Neural crest cell (in vitro differentiated cells): ENCODE results near the gene ATG10. TPM values are rescaled to one million over a fixed set of nuclear protein-coding genes. Genes with fewer than 3 reads are reported as not detected.

Experiments
- DNase-seq: peaks from one replicate; pipeline ENCODE4 v3.0.0; 2021; ENCODE audit warnings: low read depth, mixed read lengths, low spot score
- H3K27ac Mint-ChIP-seq: one replicate; pipeline ENCODE4 v1.8.0; 2021; ENCODE audit warnings: mild to moderate bottlenecking, mixed read lengths; ENCODE audit not compliant: unreplicated experiment
- H3K27me3 Mint-ChIP-seq: 2 replicates; pipeline ENCODE4 v1.8.0; 2021; ENCODE audit warnings: low read depth, mild to moderate bottlenecking, mixed read lengths
- H3K36me3 Mint-ChIP-seq: 2 replicates; pipeline ENCODE4 v1.8.0; 2021; ENCODE audit warnings: low read depth, mild to moderate bottlenecking, mixed read lengths
- H3K4me1 Mint-ChIP-seq: 2 replicates; pipeline ENCODE4 v1.8.0; 2021; ENCODE audit warnings: mixed read lengths
- H3K4me3 Mint-ChIP-seq: one replicate; pipeline ENCODE4 v1.8.0; 2021; ENCODE audit warnings: mild to moderate bottlenecking, mixed read lengths
- H3K9me3 Mint-ChIP-seq: 2 replicates; pipeline ENCODE4 v1.8.0; 2021; ENCODE audit warnings: mixed read lengths
- CTCF ChIP-seq: fragments of 200-600 bp; sonication (generic); conservative IDR thresholded peaks from 2 replicates; pipeline ENCODE4 v1.5.0; 2021; ENCODE audit warnings: antibody characterized with exemption, mild to moderate bottlenecking
- total RNA-seq: library from RNA; stranded (reverse); gene quantifications from 2 replicates; pipeline ENCODE4 v1.2.1, GENCODE V29; 2021

Gene ATG10
- total RNA-seq, 1 donor from 2014 or later, result 5.9 TPM

GRCh38 chr5:82046276-82046647, 74.4 kb downstream of the ATG10 start:
- H3K9me3 Mint-ChIP-seq, result peaks cover 11% of the 10 kb centered on the region
- H3K36me3 Mint-ChIP-seq, result peaks cover 22% of the 10 kb centered on the region
- no peaks in the 10 kb centered on the region for H3K27me3 Mint-ChIP-seq
- no peak overlapping the region for H3K4me3 Mint-ChIP-seq
- TF ChIP-seq CTCF, result no peak
- DNase-seq, result no peak
- no peaks in the 10 kb centered on the region for H3K4me1 Mint-ChIP-seq
- H3K27ac Mint-ChIP-seq, result no peak overlapping the region

GRCh38 chr5:82050955-82051354, 79.1 kb downstream of the ATG10 start:
- H3K4me1 Mint-ChIP-seq, result no peaks in the 10 kb centered on the region
- H3K36me3 Mint-ChIP-seq, result peaks cover 6% of the 10 kb centered on the region
- no peak overlapping the region for H3K4me3 Mint-ChIP-seq
- no peak for TF ChIP-seq CTCF
- DNase-seq, result no peak
- H3K9me3 Mint-ChIP-seq, result no peaks in the 10 kb centered on the region
- no peaks in the 10 kb centered on the region for H3K27me3 Mint-ChIP-seq
- H3K27ac Mint-ChIP-seq, result no peak overlapping the region

- Mint-ChIP-seq H3K27ac (no peak overlapping the region), H3K9me3 (no peaks in the 10 kb centered on the region), H3K36me3 (peaks cover 3% of the 10 kb centered on the region), H3K4me1 (no peaks in the 10 kb centered on the region), H3K27me3 (no peaks in the 10 kb centered on the region), H3K4me3 (no peak overlapping the region)
- no peak for DNase-seq
- no peak for TF ChIP-seq CTCF
Observed at GRCh38 chr5:82054004-82054710, 82.3 kb downstream of the ATG10 start.

GRCh38 chr5:82057051-82057450, 85.2 kb downstream of the ATG10 start:
- no peak for TF ChIP-seq CTCF
- no peaks in the 10 kb centered on the region for H3K27me3 Mint-ChIP-seq
- H3K36me3 Mint-ChIP-seq, result no peaks in the 10 kb centered on the region
- no peak overlapping the region for H3K4me3 Mint-ChIP-seq
- no peak for DNase-seq
- H3K4me1 Mint-ChIP-seq, result no peaks in the 10 kb centered on the region
- H3K9me3 Mint-ChIP-seq, result no peaks in the 10 kb centered on the region
- no peak overlapping the region for H3K27ac Mint-ChIP-seq

GRCh38 chr5:82058710-82059109, 86.9 kb downstream of the ATG10 start:
- Mint-ChIP-seq H3K4me3 (no peak overlapping the region), H3K4me1 (no peaks in the 10 kb centered on the region), H3K27ac (no peak overlapping the region), H3K27me3 (no peaks in the 10 kb centered on the region), H3K36me3 (no peaks in the 10 kb centered on the region), H3K9me3 (no peaks in the 10 kb centered on the region)
- DNase-seq, result no peak
- TF ChIP-seq CTCF, result no peak
